Ishikawa (cell line): ENCODE results near the gene CRYBA4.

Source experiments
- CEBPB ChIP-seq: IDR thresholded peaks from 2 replicates; pipeline ENCODE4 v1.6.1; 2012
- CREB1 ChIP-seq: IDR thresholded peaks from 2 replicates; pipeline ENCODE4 v1.6.1; 2012; ENCODE audit warnings: low read depth
- EP300 ChIP-seq: IDR thresholded peaks from 2 replicates; pipeline ENCODE4 v1.6.1; 2012; ENCODE audit warnings: borderline replicate concordance
- NFIC ChIP-seq: IDR thresholded peaks from 2 replicates; pipeline ENCODE4 v1.6.1; 2012
- TAF1 ChIP-seq: IDR thresholded peaks from 2 replicates; pipeline ENCODE4 v1.6.1; 2012; ENCODE audit warnings: low read depth, mild to moderate bottlenecking
- TEAD4 ChIP-seq: IDR thresholded peaks from 2 replicates; pipeline ENCODE4 v1.6.1; 2012
- TF ChIP-seq, protein P1 (sequence below): IDR thresholded peaks from 2 replicates; pipeline ENCODE4 v1.6.1; 2012

DNA sequence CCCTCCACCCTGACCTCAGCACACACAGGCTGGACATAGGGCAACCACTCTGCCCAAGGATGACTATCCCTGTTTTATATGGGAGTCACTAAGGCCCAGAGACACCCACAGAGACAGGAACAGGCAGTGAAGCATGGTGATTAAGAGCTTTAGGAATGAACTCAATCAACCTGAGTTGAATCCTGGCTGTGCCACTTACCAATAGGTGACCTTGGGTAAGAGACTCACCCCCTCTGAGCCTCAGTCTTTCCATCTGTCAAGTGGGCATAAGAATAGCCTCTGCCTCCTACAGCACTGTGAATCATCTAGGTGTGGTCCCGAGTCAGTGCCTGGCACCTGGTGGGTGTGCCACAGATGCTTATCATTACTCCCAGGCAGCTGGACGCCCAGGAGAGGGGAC, 10.8 kb upstream of the CRYBA4 start:
- TF ChIP-seq CEBPB (no peak), TEAD4 (no peak), TAF1 (no peak), NFIC (no peak), EP300 (no peak), CREB1 (no peak)
- TF ChIP-seq, protein P1, sequence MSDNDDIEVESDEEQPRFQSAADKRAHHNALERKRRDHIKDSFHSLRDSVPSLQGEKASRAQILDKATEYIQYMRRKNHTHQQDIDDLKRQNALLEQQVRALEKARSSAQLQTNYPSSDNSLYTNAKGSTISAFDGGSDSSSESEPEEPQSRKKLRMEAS, result no peak
